Erythroblast (primary cell): ENCODE results near the gene ADGRL1.

Source experiments
- GATA1 ChIP-seq: IDR thresholded peaks from 2 replicates; pipeline ENCODE4 v1.6.1; 2011; ENCODE audit warnings: low read depth, mild to moderate bottlenecking, control low read depth, low read length, moderate library complexity
- POLR2A ChIP-seq: IDR thresholded peaks from 2 replicates; pipeline ENCODE4 v1.6.1; 2011; ENCODE audit warnings: mild to moderate bottlenecking, low read length

GRCh38 chr19:14114439-14114838 lies 91.5 kb downstream of the ADGRL1 start:
- TF ChIP-seq POLR2A, result no peak
- no peak for TF ChIP-seq GATA1
